ENCODE data around the gene GLI1.

GLI1 gene

DNA sequence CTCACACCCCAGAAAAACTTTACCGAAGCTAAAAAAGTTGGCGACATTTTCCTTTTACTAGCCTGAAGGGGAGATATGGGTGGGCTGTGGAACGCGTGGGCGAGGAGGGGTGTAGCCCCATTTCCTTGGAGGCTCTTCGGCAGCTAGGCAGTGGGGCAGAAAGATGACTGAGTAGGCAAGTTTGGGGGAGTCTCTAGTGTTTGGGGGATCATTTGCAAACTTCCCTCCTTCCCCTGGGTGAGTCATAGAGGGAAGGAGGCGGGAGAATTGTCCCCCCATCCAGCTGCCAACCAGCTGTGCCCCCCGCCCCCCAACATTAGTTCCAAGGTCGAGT, 2.3 kb downstream of the GLI1 start:
- DNase-seq, result peak; percentile 42 to 50

DNA sequence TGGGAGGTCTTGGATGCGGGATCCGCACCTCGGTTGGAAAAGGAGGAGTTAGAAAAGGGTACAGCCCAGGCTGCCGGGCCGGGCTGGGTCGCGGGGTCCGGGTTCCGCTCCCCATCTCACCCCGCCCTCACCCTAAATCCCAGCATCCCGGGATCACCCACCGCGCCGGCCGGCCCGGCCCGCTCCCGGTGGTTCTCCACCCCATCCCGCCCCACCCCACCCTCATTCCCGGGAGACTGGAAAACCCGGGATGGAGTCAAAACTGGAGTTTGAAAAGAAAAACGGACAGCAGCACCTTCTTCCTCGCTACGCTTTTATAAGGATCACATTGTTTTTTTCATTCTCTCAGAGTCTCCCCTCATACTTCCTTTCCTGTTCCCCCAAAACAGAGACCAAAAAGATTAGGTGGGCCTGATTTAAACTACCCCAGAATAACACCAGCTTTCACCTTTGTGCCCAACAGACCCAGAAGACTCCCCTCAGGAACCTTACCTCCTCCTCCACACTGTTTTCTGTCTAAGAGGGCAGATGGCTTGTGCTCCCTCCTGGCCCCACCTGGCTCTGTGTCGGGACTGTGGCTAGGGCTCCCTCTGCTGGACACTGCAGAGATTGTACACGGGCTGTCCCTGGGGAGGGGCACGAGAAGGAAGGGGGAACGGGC, 2.8 kb downstream of the GLI1 start:
- peak; percentile 93 for DNase-seq

DNA sequence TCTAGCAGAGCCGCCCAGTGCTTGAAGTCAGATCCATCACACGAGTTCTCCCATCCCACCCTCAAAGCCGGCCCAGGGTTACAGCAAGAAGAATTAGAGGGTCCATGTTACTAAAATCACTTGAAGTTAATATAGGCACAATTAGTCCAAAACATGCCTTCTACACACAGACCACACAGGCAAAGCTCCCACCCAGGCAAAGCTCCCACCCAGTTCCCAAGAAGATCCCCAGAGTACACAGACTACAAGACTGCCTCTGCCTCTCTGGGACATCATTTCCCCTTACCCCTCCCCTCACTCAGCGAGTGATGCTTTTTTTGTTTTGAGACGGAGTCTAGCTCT, 3.3 kb downstream of the GLI1 start:
- no peak for DNase-seq

DNA sequence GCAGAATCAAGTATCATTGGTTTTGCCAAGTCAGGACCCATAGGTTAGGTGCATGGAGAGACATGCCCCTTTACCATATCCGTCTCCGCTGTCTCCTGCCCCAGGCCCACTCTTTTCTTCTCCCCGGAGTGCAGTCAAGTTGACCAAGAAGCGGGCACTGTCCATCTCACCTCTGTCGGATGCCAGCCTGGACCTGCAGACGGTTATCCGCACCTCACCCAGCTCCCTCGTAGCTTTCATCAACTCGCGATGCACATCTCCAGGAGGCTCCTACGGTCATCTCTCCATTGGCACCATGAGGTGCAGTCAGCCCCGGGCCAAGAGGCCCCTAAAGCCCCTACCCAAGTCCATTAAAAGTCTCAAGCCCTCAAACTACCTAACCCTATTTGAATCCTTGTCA, 5.0 kb downstream of the GLI1 start:
- DNase-seq, result no peak

DNA sequence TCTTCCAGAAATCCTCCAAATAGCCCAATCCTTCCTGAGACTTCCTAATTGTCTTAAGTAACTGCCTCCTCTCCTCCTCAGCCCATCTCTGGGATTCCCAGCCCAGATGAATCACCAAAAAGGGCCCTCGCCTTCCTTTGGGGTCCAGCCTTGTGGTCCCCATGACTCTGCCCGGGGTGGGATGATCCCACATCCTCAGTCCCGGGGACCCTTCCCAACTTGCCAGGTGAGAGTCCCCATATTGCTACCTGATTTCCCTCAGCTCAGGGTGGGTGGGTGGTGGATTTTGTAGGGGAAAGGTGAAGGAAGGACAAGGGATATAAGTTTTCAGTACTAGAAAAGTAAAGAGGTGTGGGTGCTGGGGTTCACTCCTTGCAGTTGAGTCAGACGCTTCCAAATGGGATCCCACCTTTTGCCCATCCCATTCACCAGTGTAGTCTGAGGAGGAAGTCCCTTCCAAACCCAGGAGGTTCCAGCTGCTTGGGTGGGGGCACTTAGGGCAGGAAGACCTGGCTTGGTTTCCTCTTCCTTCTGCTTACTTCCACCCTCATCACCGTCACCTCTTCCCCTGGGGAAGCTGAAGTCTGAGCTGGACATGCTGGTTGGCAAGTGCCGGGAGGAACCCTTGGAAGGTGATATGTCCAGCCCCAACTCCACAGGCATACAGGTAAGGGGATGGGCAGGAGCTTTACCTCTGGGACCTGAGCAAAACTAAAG, 5.6 kb downstream of the GLI1 start:
- no peak for DNase-seq

- no peak for DNase-seq
These were observed 6.3 kb downstream of the GLI1 start for GRCh38 chr12:57465747-57466505.

DNA sequence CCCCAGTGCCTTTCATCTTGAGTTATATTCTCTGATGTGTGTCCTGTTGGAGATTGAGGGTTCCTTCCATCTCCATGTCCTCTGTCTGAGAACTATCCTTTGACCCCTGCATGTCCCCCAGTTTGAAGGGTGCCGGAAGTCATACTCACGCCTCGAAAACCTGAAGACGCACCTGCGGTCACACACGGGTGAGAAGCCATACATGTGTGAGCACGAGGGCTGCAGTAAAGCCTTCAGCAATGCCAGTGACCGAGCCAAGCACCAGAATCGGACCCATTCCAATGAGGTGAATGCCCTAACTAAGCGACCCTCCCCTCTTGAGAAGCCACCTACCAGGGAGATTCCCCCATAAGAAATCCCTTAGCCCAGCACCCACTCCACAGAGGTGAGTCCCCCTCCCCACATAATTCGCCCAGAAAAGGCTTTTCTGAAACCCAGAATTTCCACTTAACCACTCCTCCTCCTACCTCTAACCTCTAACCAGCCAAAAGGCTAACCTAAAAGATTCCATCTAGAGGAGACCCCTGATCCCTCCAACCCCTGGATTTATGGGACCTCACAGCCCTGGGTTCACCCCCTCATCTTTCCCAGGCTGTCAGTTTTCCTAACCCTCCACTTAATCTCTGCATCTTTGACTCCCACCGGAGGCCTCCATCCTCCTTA, 7.8 kb downstream of the GLI1 start:
- no peak for DNase-seq

GRCh38 chr12:57467915-57468314, 8.3 kb downstream of the GLI1 start:
- DNase-seq, result no peak

DNA sequence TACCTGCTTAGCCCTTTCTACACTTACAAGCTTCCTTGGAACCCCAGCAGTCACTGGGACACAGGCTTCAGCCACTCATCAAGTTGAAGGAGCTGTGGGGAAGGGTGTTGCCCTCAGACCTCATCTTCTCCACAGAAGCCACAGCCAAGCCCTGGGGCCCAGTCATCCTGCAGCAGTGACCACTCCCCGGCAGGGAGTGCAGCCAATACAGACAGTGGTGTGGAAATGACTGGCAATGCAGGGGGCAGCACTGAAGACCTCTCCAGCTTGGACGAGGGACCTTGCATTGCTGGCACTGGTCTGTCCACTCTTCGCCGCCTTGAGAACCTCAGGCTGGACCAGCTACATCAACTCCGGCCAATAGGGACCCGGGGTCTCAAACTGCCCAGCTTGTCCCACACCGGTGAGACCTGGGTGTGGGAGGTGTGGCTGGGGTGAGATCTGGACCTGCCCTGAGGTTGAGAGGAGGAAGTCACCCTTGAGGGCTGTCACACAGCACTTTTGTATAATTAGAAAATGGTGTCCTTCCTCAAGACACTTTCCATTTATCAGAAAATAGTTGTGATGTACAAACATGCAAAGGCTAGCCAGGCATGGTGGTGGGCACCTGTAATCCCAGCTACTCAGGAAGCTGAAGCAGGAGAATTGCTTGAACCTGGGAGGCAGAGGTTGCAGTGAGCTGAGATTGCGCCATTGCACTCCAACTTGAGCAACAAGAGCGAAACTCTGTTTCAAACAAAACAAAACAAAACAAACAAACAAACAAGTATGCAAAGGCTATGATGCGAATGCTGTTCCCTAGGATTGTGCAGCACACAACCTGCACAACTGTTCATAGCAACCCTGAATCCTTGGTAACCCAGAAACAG, 9.9 kb downstream of the GLI1 start:
- no peak for DNase-seq

DNA sequence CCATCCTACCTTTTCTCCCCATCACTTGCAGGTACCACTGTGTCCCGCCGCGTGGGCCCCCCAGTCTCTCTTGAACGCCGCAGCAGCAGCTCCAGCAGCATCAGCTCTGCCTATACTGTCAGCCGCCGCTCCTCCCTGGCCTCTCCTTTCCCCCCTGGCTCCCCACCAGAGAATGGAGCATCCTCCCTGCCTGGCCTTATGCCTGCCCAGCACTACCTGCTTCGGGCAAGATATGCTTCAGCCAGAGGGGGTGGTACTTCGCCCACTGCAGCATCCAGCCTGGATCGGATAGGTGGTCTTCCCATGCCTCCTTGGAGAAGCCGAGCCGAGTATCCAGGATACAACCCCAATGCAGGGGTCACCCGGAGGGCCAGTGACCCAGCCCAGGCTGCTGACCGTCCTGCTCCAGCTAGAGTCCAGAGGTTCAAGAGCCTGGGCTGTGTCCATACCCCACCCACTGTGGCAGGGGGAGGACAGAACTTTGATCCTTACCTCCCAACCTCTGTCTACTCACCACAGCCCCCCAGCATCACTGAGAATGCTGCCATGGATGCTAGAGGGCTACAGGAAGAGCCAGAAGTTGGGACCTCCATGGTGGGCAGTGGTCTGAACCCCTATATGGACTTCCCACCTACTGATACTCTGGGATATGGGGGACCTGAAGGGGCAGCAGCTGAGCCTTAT, 10.8 kb downstream of the GLI1 start:
- no peak for DNase-seq

GRCh38 chr12:57470970-57471656, 11.5 kb downstream of the GLI1 start:
- DNase-seq, result no peak

DNA sequence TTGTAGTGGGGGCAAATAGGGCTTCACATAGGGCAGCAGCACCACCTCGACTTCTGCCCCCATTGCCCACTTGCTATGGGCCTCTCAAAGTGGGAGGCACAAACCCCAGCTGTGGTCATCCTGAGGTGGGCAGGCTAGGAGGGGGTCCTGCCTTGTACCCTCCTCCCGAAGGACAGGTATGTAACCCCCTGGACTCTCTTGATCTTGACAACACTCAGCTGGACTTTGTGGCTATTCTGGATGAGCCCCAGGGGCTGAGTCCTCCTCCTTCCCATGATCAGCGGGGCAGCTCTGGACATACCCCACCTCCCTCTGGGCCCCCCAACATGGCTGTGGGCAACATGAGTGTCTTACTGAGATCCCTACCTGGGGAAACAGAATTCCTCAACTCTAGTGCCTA, 12.1 kb downstream of the GLI1 start:
- DNase-seq, result no peak

GRCh38 chr12:57472391-57472790, 12.8 kb downstream of the GLI1 start:
- DNase-seq, result no peak

DNA sequence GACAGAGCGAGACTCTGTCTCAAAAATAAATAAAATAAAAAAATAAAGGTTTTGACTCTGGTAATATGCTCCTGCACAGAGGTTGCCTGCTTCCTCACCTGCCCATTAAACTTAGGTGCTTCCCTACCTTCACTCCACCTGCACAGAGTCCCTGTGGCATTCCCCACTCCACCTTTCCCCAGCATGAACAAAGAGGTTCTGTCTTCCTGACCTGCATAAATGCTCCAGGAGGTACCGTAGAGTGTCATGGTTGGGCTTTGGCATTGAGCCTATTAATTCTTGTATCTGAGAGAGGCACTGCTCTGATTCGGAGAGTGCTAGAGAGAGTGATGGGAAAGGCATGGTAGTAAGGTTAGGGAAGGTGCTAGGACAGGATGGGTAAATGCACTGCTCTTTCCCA, 13.8 kb downstream of the GLI1 start:
- no peak for DNase-seq

DNA sequence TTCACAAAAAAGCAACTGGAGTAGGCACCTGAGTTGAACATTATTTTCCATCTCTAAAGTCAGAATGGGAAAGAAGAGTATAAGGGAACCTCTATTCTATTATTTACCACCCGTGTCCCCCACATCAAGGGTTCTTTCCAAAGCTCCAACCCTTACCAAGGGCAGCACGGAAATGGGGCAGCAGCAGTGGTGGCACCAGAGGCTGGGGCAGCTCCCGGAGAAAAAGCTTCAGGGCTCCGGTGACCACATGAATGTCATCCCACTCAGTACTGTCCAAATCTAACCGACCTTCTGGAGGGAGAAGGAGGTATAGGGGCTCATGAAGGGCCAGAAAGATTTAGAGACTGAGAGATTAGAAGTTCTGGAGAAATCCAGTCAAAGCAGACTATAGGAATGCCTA, 14.3 kb downstream of the GLI1 start:
- no peak for DNase-seq

GRCh38 chr12:57474430-57474829, 14.8 kb downstream of the GLI1 start:
- no peak for DNase-seq

- DNase-seq, result no peak
These were observed 15.3 kb downstream of the GLI1 start for GRCh38 chr12:57474862-57475261.

DNA sequence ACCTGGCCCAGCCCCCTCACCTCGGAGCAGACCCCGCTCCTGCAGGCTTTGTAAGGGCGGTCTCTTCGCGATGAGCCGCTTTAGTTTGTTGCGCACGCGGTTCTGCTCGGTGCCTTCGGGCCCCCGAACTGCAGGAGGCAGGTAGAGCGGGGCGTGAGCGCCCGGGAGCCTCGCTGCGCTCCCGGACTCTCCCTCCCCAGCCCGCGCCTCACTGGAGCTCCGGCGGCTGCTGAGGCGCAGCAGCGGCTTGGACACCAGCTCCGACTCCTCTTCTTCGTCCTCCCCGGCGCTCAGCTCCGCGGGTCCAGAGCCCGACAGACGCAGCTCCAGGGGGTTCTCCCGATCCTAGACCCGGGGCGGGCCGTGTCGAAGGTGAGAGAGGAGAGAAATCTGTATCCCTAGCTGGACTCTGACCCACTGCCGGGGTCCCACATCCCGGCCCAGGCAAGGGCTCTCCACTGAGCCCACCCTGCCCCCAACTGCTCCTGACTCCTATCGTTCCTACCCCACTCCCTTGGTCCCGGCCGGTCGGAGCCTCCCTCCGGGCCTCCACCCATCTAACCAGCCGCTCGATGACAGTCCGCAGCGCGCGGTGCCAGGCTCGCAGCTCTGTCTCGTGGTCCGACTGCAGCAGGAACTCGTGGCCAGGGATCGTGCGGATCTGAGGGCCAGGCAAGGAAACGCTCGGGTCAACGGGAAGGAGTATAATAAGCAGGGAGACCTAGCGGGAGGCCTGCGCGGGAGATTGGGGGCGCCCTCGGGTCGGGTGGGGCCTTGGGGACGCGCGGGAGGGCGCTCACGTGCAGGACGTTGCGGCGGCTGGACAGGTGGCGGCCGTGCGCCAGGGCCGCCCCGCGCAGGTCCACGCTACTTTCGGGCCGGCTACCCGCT, 15.9 kb downstream of the GLI1 start:
- no peak for DNase-seq

- peak; percentile 90 to 91 for DNase-seq
These were observed 16.8 kb downstream of the GLI1 start for GRCh38 chr12:57476162-57476992.
